OCI-M2 (cell line): Measurements from ENCODE around the gene WAPL.

Source experiments
- DNase-seq: peaks from one replicate; lab custom pipeline; 2025; ENCODE audit not compliant: unreplicated experiment; lab: John Stamatoyannopoulos, UW

The WAPL gene

DNA sequence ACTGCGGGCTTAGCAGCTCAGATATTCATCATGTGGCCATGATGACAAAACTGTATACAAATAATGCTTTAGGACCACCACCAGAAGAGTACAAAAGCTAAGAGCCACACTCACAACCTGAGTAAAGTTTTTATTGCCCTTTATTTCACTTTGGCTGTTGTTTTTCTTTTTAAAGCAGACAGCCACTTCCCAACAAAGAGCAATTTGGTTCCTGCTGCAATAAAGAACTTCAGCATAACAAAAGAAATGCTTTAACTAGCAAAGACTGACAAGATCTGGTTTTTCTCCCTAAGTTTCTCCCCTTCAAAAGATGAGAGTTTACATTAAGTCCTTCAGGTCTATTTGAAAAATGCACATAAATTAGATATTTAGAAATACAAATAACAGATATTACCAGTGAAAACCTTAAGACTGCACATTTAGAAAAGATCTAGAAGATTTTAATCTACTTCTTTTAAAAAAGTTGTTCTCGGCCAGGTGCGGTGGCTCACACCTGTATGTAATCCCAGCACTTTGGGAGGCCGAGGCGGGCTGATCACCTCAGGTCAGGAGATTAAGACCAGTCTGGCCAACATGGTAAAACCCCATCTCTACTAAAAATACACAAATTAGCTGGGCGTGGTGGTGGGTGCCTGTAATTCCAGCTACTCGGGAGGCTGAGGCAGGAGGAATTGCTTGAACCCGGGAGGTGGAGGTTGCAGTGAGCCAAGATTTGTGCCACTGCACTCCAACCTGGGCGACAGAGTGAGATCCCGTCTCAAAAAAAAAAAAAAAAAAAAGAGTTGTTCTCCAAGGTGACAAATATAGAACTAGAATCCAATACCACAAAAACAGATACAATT lies 59.4 kb downstream of the WAPL start:
- DNase-seq = no peak

DNA sequence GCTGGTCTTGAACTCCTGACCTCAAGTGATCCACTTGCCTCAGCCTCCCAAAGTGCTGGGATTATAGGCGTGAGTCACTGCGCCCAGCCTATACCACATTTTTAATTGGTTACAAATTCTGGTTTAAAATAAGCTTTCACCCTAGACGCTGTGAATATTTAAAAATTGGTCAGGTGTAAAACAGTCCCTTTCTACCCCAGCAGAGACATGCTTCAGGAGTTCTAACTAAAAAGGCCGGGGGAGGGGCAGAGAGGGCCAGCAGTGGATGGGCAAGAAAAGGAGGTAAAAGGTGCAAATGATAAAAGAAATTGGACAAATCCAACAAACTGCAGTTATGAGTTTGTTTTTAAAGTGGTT lies 70.0 kb downstream of the WAPL start:
- no peak for DNase-seq

DNA sequence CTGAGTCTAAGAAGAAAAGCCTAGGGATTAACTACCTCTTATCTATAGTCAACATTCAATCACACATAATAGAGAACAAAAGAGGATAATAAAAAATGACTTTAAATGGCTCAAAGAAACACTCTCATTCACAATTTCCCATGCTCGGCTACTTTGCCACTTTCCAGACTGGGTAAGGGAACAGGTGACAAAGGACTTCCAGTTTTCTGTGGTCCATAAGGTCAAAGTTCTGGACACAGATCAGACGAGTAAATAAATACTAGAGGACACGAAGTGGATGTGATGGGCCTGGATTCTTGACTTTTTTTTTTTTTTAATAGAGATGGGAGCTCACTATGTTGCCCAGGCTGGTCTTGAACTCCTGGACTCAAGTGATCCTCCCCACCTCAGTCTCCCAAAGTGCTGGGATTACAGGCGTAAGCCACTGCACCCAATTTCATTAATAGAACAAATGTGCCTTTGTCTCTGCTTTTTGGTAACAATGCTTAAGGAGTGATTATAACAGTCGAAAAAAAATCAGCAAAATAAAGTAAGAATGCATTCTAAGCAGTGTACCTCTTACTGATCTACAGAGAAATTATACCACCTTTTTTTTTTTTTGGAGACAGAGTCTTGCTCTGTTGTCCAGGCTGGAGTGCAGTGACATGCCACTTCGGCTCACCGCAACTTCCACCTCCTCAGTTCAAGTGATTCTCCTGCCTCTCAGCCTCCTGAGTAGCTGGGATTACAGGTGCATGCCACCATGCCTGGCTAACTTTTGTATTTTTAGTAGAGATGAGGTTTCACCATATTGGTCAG lies 70.6 kb downstream of the WAPL start:
- DNase-seq = no peak

DNA sequence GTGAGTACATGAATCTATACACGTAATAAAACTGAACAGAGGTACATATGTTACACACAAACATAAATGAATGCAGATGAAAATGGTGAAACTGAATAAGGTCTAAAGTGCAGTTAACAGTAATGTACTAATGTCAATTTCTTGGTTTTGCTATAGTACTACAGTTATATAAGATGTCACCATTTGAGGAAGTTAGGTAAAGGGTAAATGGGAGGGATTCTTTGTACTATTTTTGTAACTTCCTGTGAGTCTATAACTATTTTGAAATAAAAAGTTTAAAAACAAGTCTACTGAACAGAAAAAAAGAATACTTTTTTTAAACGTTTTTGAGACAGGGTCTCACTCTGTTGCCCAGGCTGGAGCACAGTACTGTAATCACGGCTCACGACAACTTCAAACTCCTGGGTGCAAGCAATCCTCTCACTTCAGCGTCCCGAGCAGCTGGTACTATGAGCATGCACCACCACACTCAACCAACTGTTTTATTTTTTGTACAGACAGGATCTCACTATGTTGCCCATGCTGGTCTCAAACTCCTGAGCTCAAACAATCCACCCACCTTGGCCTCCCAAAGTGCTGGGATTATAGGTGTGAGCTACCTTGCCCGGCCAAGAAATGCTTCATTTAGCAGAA lies 71.5 kb downstream of the WAPL start:
- no peak for DNase-seq

DNA sequence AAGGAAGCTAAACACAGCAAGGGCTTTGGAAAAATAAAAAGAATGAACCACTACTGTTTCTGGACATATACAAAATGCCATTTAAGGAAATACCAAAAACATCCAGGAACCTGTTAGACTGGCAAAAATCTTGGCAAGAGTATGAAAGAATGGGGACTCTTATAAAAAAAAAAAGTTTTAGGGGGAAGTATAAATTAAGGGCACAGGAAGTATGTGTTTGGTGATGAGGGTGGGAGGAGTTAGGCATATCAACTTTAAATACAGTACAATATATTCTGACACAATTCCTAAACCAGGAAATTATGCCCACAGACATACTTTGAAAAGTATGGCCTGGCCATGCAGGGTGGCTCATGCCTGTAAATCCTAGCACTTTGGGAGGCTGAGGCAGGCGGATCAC lies 74.2 kb downstream of the WAPL start:
- no peak for DNase-seq

DNA sequence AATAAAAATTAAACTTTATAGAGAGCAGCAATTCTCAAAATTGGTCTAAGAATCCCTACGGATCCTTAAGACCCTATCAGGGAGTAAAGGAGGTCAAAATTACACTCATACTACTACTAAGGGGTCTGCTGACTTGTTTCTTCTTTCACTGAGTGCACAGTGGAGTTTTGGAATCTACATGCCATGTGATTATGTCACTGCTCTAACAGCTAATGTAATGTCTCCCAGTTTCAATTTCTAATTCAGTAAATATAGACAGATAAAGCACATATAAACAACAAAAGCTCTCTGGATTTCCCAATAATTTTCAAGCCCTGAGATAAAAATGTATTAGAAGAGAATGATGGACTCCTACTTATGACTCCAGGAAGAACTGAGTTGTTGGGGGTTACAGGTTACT lies 74.6 kb downstream of the WAPL start:
- DNase-seq = no peak

DNA sequence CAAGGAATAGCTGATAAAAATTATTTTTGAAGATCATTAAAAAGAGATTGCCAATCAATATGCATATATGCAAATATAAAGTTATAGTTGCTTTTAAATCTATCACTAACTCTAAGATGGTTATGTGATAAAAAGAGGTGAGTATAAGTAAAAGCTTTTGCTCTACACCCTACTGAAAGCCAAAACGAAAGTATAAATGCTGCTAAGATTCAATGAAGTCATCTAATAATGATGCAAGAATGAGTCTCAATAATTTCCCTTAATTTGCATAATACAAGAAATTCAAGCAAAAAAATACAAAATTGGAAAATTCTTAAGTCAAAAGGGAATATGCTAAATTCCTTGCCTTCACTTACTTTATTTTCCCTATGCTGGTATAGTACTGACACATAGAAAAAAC lies 75.2 kb downstream of the WAPL start:
- no peak for DNase-seq

DNA sequence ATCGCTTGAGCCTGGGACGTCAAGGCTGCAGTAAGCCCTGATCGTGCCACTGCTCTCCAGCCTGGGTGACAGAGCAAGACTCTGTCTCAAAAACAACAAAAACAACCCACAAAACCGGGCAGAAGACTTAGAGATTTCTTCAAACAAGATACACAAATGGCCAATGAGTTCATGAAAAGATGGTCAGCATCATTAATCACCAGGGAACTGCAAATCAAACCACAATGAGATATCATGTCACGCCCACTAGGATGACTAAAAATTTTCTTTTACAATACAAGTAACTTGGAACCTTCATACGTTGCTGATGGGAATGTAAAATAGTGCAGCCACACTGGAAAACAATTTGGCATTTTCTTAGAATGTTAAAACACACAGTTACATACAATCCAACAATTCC lies 77.7 kb downstream of the WAPL start:
- no peak for DNase-seq

DNA sequence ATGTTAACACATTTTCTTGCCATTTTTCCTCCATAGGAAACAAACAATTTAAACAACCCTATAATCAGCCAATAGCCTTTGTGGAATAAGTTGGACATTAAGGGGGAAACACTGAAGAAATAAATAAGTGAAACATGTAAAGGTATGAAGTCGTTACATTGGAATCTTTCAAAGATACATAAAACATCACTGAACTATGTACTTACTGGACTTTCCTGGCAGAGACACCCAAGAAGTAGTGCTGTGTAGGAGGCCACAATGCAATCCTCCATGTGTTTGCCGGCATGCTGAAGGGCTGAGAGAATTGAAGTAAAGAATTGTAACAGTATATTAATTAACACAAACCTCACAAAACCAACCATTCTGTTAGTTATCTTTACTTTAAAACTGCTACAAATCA lies 78.5 kb downstream of the WAPL start:
- DNase-seq = no peak

DNA sequence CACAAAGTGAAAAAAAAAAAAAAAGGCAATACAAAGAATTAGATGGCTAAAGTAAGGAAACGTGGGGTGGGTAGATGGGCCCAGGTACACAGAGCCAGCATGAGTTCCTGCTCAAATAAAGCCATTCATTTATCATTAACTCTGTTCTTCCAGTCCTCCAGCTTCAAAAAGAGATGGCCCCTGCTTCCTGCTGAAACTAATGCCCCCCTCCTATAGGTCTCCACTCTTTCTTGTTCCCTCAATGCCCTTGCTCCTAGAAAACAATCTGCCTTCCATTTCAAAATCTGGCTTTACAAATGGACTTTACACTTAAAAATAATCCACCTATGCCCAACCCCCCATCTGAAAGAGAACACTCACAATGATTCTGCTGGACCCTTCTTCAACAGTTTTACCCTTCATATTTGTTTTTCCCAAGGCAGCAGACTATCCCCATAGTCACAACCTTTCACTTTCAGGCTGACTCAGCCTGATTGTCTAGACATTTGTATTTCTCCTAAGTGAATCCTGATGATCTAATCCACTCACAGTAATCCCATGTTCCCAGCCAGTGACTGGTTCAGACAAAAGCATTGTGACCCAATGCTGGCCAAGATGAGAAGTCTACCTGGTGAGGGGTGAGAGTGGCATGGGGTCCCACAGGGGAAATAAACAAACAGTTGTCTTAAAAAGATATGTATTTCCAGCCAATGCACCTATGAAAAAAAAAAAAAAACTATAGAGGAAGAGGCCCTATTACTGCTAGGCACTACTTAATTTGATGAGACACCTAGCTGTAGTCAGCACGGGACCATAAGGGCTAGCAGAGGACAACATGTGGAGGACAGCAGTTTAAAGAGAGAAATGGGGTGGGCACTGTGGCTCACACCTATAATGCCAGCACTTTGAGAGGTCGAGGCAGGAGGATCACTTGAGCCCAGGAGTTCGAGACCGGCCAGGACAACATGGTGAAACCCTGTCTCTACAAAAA lies 80.4 kb downstream of the WAPL start:
- DNase-seq = no peak

DNA sequence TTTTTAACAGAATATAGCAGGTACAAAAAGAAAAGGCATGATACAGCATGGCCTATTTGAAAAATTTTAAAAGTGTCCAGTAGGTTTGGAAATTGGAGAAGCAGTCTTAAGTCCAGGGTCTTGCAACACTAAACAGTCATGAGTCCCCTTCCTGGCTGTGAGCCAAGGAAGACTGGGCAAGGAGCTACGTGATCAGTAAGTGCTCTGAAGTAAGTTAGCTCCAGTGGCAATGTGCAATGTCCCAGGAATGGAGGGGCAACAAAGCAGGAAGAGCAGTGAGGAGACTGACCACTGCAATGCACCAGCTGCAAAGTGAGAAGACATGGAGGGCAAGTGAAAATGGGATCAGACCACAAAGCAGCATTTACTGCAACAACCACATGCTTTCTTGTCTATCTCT lies 82.0 kb downstream of the WAPL start:
- no peak for DNase-seq

DNA sequence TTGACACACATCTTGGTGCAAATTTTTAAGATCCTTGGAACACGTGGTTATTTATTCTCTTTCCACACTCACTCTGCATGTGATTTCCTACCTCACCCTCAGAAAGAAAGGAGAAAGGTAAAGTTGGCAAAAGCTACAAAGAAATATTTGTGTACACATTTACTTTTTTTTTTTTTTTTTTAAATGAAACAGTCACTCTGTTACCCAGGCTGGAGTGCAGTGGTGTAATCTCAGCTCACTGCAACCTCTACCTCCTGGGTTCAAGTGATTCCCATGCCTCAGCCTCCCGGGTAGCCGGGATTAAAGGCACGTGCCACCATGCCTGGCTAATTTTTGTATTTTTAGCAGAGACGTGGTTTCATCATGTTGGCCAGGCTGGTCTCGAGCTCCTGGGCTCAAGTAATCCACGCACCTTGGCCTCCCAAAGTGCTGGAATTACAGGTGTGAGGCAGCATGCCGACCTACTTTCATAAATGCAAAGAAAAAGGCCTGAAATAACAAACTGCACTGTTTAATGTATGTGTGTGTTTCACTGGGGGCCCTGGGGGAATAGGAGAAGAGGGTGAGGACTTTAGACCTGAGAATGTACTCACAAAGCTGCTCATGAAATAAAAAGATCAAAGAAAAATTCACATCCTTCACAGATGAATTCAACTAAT lies 83.4 kb downstream of the WAPL start:
- DNase-seq = no peak

DNA sequence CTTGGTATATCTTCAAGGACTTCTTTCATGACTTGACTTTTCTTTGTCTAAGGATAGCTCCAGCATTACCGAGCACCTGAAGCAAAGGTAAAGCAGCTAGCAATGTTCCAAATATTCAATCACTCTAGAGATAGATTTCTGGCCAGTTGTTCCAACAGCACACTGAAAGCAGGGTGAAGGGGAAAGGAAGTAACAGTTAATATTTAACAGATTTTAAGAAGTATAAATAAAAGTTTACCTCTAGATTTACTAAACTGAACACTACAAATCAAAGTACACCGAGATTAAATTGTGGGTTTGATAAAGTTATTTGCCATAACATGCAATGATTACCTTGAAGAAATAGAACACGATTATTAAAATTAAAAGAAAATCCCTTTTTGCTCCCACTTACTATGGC lies 84.1 kb downstream of the WAPL start:
- DNase-seq = no peak

DNA sequence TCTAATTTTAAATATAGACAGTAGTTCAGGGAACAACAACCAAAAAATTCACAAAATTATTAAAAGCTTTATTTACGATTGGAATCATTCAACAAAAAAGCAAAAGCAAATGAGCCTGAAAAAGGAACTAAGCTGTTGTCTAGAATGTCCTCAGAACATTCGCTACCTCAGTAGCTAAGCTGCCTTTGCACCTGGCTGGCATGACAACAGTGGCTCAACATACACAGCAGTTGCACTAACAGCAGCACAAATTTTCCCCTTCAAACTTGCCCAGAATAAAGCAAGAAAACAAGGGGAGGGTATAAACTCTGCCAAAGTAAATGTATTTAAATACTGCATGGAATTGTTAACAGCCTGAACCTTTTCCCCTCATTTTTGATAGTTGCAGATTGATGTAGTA lies 84.6 kb downstream of the WAPL start:
- no peak for DNase-seq

DNA sequence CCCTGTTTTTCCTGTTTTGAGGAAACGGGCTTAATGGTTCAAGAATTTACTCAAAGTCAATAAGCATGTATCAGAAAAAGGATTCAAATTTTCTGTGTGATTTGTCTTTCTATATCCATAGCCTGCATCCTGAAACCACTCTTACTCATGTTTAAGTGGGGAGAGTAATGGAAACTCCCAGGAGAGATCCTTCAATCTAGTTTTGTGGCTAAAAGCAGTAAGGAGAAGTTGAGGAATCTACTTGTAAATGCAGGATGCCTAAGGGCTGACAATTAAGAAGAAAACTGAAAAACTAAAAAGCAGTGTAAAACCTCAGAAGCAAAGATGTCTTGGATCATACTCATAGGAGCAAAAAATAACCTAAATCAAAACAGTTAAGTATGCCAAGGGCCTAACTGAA lies 86.9 kb downstream of the WAPL start:
- no peak for DNase-seq

DNA sequence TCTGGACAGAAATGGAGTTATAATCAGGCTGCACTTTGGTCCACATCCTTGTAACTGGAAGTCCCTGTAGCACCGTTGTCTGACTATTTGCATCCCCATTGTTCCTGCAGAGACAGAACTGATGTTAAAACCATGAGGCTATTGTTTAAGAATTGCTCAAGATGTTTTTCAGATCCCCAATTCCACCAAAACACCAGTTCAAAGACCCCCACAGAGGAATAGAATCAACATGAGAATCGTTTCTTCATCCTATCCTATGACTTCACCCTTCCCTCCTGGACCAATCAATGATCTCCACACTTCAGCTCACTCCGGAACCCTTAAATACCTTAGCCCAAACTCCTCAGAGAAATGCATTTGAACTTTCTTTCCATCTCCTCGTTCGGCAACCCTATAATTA lies 97.9 kb downstream of the WAPL start:
- DNase-seq = no peak

DNA sequence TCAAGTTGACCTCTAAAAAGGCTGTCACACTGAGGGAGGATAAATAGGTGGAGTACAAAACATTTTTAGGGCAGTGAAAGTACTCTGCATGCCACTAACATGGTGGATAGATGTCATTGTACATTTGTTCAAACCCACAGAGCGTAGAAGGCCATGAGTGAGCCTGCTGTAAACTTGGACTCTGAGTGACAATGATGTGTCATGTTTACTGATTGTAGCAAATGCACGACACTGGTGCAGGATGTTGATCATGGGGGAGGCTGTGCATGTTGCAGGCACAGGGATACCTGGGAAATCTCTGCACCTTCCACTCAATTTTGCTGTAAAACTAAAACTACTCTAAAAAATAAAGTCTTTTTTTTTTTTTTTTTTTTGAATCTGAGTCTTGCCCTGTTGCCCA lies 102.5 kb downstream of the WAPL start:
- DNase-seq = no peak

DNA sequence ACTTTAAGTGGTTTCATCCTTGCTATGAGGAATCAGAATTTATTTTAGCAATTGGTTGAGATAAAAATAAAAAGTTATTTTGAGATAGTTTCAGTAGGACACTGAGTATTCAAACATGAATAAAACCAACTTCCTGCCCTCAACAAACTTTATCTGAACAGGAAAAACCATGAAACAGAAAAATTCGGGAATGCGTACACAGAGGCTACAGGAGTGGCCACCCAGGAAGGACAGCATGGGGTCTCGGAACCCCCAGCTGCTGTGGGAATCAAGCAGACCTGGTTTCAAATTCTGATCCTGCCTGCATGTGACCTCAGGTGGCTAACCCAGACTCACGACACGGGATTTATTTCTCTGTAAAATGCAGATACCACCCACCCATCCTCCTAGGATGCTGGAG lies 106.0 kb downstream of the WAPL start:
- no peak for DNase-seq

DNA sequence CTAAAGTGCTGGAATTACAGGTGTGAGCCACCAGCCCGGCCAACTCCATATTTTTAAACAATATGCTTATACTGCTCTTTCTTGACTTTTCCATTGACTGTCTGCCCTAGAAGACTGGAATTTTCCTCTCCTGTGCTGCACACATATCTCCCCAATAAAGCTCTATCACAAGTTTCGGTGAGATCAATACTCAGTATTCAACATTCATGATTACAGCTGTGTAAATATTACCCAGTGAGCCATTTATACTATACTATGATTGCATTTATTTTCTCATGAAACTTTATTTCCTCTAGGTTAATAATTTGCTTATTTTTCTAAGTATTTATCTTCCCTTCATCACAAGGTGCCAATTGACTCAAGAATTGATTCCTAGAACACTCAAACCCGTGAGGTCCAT lies 106.5 kb downstream of the WAPL start:
- DNase-seq = no peak

DNA sequence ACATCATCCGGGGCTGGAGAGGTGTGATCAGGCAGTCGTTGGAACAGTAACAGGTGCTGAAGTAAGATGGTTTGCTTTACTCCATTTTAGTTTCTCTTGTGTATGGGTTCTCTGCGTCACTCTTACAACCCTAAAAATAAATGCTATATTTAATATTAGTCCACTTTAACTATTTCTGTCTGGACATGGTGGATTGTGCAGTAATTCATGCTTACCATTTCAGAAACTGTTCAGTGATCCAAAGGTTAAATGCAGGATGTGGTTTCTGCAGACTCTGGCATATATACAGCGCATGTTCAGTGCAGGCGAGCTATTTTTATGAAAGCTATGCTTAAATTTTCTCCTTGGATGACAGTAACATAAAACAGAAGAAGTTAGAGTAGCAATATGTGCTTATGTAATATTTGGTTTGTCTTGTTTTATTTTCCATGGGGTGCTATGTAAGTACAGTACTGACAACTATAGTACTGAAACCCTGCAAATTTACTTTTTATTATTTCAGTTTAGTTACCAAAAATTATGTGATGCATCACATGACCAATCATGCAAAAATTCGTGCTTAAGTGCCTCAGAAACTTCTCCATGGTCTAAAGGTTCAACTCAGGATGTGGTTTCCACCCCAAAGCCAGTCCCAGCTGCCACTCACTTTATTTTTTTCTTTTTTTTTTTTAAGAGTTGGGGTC lies 108.4 kb downstream of the WAPL start:
- no peak for DNase-seq
